Stimulated activated CD8-positive, alpha-beta memory T cell treated with anti-CD3 and anti-CD28 coated beads, Interleukin-12 subunit alpha, Interleukin-12 subunit beta, amount 100 ng/mL, for 24 hours (primary cell): ENCODE data around the gene ZBTB7B.
"Not testable (repeated sequence)": the region's sequence is repeated elsewhere in the genome, so short reads cannot be mapped to it uniquely, and the experiment has no call there.

Source experiments
- DNase-seq: peaks from one replicate; pipeline ENCODE4 v3.0.0-alpha.2; 2020; ENCODE audit errors: extremely low read depth

ZBTB7B gene

DNA sequence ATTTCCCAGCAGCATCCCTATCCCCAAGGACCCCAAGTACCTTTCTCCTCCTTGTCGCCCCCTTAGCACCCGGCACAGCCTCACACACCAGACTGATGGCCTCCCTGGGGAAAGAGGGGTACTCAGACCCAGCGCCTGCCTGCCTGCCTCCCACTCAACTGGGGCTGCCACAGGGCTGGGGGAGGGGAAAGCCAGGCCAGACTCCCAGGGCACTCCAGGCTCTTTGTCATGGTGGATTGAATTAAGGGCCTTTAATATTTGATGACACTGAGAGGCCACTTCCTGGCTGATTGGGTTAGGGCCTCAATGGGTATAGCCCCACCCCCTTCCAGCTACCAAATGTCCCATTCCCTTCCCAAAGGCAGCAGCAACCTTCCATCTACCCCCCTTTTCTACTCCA lies 33.9 kb upstream of the ZBTB7B start:
- no peak for DNase-seq

DNA sequence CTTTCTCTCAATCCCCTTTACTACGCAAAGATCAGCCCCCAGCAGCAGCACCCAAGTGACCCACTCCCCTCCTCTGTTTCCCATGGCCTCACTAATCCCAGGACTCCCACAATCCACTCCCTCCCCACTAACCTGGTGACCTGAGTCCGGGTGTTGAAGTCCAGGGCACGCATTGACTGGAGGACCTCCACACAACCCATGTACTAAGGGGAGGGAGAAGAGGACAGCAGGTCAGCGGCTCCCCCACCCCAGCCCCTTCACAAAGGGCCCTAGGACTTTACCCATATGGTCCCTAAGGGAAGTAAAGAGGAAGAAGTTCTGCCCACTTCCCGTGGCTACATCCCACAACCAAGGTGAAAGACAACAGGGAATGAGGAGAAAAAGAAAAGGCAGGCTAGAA lies 33.4 kb upstream of the ZBTB7B start:
- no peak for DNase-seq

DNA sequence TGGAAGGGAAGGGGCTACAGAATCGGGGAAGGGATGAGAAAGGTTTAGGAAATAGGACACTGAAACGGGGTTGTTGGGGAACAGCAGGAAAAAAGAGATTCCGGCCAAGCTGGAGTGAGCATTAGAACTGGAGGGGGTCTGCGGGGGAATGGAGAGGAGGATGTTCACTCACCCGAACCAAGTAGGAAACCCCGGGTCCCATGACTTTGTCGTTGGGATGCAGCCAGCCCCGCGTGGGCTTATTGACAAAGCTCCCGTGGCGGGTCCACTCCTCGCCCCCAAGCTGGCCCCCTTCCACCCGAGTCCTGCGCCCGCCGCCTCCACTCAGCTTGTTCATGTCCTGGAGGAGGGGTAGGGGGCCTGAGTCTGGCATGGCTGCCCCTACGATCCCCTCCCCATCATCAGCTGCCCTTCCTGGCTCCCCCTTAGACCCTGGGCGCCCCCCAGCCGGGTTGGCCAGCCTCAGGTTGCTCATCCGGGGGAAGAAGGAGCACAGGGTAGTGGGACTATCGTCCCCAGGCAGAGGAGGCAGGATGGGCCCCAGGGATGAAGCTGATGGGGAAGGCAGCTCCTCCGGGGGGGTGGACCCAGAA lies 32.6 kb upstream of the ZBTB7B start:
- DNase-seq, result no peak

DNA sequence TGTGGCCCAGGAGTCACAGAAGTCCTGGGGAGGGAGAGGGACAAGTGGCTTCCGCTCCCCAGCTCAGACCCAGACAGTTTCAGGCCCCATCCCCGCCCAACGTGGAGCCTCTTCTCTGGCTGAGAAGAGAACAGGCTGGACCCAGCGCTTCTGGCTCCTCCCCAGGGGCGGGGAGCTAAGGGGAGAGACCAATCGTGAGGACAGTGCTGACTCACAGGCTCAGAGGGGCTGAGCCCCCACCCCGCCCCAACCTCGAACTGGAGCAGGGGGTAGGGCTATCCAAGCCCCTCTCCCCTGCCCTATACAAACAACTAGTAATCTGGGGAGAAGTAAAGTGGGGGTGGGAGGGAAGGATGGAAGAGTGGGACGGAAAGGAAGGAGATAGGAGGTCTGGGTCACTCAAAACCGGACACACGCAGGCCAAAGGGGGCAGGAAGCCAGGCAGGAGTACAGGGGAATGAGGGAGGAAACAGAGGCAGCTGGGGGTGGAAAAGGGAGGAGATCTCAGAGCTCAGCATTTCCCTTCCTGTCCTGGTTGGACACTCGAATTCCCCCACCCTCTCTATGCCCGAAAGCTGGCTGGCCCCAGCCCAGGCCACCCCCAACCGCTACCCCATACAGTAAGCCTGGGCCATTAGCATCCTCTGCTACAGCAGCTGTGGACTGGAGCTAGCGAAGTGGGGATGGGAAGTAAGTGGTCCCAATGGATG lies 31.8 kb upstream of the ZBTB7B start, which contains the start of gene SHC1:
Gene SHC1, minus strand, starts transcription at position 117 of the 710 bp plus-strand sequence. CDS start 221 bp downstream, outside the sequence.
- DNase-seq, result no peak

DNA sequence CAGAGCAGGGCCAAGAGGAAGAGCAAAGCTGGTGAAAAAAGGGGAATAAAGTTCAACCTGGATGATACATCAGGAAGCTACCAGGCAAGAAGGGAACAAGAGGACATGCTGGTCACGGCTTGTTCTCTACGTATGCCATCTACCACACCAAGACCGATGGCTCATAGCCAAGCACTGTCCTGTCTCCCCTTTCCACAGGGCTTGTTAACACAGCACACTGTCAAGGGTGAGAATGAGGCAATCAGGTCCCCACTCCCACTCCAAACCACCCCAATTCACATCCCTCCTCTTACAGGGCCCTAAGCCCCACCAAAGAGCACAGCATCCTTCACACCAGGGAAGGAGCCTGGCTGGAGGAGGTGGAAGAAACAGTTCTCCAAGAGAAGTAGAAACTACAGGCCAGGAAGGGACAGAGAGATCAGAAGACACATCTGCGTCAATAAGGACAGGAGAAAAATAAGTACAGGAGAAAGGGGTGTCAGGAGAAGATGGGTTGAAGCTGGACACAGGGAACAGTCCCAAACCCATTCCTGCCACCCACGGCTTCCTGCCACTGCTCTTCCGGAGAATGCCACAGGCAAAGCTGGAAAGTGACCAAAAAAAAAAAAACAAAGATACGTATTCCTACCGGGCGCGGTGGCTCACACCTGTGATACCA lies 31.1 kb upstream of the ZBTB7B start:
- no peak for DNase-seq

DNA sequence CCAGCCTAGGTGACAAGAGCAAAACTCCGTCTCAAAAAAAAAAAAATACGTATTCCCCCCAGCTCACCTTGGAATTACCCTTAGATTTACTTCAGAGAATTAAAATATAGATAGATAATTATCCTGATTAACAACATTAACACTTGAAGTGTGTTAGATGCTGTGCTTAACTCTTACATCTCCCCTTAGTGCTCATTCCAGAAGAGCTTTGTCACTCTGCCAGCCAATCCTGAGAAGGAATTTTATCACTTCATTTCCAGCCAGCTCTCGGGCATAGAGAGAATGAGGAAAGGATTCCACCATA lies 30.4 kb upstream of the ZBTB7B start:
- no peak for DNase-seq

DNA sequence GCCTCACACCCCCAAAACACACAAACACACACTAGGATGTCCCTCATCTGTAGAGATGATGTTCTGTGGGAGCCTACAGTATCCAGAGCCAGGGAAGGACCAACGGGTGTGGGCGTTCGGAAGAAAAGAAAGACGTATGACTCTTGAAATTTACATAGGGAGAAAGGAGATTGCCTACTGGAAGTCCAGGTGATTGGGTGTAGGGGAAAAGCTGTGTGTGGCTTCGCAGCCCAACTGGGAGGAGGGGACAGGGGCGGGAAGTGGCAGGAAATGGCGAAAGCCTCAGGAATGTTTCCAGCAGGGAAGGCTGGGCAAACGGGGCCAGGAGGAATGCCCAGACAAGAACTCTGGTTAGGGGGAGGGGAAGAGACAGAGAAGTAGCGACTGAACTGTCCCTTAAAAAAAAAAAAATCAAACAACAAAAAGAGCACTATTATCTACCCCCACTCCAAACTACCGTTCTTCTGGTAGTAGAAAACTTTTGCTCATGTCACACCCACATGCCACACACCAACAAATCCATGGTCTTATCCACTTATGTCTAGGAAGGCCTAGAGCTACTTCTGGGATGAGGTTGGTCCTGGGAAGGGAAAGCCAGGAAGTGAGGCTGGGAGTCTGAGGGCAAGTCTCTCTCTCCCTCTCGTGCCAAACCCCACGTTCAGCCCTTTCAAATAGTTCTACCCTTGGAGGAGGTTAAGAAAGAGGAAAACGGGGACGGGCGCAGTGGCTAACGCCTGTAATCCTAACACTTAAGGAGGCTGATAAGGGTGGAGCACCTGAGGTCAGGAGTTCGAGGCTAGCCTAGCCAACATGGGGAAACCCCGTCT lies 29.9 kb upstream of the ZBTB7B start:
- no peak for DNase-seq

DNA sequence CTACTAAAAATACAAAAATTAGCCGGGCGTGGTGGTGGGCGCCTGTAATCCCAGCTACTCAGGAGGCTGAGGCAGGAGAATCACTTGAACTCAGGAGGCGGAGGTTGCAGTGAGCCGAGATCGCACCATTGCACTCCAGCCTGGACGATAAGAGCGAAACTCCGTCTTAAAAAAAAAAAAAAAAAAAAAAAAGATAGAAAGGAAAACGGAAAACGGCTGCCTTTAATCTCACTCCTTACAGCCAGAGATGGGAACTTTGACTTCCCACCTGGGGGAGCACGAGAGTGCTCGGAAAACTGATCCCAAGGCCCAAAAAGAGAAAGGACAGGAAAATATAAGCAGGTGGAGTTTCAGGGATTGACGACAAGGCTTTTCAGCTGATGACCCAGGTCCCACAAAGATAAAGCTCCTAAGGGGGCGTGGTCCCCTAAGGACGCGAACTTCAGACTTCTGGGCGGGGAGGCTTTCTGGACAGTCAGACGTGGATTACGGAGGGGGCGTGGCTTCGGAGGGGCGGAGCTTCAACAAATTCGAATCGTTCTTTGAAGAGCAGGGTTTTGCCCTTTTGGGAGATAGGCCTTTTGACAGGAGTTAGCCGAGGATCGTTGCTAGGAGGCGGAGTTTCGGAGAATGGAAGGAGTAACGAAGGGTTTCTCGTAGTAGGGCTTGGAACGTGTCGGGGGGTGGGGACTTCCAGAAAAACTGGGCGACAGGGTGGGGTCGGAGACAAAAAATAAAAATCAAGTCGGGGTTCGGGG lies 29.1 kb upstream of the ZBTB7B start:
- peak; percentile 71 for DNase-seq

DNA sequence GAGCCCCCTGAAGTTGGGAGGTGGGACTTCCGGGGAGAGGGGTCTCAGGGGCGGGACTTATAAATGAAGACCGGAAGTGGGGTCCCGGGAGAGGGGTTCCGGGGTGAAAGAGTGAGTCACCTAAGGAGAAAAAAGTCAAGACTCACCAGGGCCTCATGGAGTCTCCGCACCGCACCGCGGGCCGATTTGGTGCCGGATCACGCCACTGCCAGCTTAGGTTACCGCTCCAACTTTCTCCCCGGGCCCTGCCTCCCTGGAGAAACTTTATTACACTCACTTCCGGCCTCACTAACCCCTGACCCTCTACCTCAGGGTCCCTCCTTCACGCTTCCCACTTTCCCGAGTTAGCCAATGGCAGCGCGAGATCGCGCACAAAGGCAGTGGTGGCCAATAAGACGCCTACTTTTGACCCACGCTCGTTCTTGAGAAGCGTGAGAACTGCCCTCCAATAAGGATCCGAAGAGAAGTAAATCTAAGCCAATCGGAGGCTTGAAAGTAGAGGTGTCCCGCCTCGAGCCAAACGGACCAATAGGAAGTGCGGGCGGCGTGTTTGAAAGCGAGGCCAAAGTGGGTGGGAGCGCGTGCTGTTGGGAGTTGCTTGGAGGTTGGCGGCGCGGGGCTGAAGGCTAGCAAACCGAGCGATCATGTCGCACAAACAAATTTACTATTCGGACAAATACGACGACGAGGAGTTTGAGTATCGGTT lies 28.3 kb upstream of the ZBTB7B start, which contains the start of gene CKS1B:
Gene CKS1B, plus strand, starts transcription at position 580 of the 706 bp plus-strand sequence. Its CDS starts 65 bp downstream, at position 645.
- DNase-seq, result peak; percentile 87

DNA sequence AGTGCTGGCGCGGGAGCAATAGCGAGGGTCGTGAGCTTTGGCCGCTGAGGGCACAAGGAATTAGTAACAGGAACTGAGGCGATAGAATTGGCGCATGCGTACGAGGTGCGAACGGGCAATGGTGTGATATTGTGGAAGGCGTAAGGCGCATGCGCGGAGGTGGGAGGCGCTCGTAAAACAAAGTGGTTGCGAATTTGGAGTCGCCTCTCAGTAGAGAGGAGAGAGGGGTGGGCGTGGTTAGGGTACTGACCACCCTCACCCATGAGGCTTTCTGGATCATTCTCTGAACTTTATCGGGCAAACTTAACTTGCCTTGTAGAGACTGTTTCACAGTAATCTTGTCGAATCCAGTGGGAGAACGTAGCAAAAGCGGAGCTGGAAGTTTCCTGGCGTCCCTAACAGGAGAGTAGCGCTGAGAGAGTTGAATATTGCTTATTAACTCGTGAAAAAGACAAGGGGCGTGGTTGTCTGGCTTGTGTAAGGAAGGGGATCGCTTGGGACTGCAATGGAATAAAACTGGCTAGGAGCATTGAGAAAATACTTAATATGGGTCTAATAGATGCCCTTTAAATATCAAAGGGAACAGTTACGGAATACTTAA lies 27.7 kb upstream of the ZBTB7B start:
- DNase-seq, result peak; percentile 82

DNA sequence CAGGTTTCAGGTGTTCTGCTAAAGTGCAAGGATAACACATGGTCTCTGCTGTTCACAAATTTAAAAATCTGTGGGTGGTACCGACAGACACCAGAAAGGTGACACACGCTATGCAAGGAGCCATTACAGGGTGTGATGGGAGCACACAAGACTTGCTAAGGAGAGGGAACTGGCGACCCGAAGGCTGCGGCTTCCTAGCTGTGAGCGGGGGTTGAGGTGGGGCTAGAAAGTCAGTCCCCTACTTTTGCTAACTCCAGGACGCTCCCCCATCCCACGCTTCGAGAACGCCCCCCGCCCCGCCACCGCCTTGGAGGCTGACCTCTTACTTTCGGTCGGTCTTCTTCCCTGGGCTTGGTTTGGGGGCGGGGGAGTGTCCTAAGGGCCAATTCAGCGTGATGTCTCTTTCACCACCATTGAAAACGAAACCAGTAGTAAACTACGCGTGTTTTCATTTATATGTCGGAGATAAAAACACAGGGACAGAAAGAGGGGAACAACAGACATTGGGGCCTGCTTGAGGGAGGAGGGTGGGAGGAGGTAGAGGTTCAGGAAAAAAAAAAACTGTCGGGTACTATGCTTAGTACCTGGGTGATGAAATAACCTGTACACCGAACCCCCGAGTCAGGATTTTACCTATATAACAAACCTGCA lies 27.1 kb upstream of the ZBTB7B start:
- DNase-seq, result no peak

DNA sequence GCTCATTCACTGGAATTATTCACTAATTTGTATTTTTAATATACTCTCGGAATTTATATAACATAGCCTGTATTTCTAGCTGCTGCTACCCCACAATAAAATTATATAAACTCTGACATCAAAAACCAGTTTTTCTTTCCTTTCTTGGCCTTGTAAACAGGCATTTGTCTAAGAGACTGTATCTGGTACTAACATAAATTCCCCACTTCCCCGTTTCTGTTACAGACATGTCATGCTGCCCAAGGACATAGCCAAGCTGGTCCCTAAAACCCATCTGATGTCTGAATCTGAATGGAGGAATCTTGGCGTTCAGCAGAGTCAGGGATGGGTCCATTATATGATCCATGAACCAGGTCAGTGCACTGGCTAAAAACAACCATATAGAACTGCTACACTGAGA lies 24.8 kb upstream of the ZBTB7B start:
- not testable (repeated sequence) for DNase-seq

DNA sequence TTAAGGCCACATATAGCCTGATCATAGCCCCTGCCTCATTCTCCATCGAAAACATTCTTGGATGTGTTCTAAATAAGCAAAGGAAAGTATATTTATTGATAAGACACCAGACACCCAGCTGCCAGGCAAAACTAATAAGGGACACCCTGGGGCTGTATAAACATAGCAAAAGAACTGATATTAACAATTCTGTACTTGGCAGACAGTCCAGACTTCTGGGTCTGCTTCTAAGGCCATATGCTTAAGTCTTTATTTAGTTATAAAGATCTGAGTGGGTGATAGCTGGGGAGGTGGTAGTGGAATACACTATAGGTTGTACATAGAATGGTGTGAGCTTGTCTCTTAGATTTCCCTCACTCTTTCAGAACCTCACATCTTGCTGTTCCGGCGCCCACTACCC lies 24.2 kb upstream of the ZBTB7B start:
- DNase-seq, result no peak

DNA sequence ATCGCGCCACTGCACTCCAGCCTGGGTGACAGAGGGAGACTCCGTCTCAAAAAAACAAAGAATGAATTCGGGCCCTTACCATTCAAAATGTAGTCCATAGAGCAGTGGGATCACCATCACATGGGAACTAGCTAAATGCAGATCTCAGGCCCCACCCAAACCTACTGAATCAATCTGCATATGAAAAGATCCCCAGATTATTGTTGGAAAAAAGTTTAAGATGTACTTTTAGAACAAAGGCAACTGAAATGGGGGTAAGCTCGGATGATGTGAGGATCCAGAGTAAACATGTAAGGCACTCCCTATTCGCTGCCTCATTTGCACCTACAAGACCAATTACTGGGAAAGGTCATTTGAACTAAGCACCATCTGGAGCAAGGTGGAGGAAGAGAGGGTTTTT lies 20.3 kb upstream of the ZBTB7B start:
- DNase-seq, result no peak

DNA sequence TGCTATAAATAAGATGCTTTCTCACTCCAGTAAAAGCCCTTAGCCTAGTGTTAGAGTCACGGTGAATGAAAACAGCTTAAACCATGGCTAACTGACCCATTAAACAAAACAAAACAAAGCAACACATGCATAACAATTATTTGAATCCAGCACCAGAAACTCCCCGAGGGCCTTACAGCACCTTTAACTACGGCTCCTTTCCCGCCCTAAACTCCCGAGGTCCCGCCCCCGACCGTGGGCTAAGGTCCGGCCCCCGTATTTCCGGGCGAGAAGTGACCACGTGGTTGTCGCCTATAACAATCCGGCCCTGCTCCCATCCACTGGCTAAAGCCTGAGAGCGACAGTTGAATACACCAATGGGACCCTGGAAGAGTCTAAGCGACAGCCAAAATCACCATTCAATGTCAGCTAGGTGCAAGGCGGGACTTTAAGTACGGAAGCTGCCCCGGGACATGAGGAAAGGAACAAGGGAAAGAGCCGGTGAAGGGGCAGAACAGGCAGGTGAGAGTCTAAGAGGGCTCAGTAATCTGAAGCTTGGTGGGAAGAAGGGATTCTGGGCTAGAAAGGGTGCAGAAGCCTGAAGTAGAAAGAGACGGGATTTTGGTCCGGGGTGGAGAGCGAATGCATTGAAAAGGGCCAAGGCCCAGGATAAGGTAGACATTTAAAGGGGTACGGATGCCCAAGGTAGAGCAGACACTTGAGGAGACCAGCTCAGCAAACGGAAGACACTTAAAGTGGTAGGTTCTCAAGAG lies 19.5 kb upstream of the ZBTB7B start, which contains the start of gene FLAD1:
Gene FLAD1, plus strand, starts transcription at position 448 of the 752 bp plus-strand sequence. CDS start 351 bp downstream, outside the sequence.
- DNase-seq, result peak; percentile 92

DNA sequence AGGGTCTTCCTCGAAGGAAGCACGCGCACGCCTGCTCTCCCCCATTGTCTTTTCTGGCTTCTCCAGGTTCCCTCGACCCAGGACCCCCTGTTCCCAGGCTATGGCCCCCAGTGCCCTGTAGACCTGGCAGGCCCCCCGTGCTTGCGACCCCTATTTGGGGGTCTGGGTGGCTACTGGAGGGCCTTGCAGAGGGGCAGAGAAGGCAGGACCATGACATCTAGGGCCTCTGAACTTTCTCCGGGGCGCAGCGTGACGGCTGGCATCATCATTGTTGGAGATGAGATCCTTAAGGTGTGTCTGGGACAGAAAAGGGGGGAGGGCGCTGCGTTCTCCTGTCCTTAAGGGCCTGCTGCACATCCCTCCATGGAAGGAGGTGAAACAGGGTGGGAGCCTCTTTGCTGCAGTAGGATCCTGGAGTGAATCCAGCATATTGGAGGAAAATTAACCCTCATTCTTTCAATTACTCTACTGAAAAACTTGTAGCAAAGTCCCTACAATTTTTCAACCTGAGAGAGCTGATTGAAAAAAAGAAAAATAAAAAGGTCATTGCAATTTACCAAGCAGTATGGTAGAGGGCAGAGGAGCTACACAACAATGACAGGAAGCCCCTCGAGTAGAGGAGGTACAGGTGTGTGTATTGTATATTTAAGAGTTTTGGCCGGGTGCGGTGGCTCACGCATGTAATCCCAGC lies 18.7 kb upstream of the ZBTB7B start:
- DNase-seq, result no peak

DNA sequence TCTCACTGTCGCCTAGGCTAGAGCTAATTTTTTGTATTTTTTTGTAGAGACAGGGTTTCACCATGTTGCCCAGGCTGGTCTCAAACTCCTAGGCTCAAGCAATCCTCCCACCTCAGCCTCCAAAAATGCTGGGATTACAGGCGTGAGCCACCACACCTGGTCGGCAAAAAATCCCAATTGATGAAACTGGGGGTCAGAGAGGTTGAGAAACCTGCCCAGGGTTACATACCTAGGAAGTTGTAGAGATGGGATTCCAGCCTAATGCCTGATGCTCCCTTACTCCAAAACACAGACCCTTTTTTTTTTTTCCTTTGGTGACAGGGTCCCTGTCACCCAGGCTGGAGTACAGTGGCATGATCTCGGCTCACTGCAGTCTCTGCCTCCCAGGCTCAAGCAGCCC lies 15.9 kb upstream of the ZBTB7B start:
- not testable (repeated sequence) for DNase-seq

DNA sequence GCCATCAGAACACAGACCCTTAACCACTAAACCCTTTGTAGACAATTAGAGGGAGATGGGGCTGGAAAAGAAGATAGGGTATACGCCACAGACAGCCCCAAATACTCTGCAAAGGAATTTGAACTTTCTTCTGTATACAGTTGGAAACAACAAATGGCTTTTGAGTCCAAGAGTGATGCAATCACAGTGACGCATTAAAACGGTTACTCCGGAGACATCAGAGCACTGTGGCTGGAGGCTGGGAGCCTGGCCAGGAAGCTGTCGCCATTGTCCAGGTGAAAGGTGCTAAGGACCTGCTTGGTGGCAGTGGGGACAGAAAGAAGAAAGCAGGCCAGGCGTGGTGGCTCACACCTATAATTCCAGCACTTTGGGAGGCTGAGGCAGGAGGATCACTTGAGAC lies 15.3 kb upstream of the ZBTB7B start:
- DNase-seq, result no peak
